ENCODE measurements around the gene UBE2Z. TPM values are rescaled to one million over a fixed set of nuclear protein-coding genes. Genes with fewer than 3 reads are reported as not detected.

The UBE2Z gene
- total and polyA plus RNA-seq, 5 donors = 27.4 to 50.9 (median 42.5) TPM

GRCh38 chr17:48960834-48961515 is 52.8 kb downstream of the UBE2Z start:
- H3K4me3 ChIP-seq (ENCODE audit: low read length) = no peak overlapping the region
- H3K27ac ChIP-seq (ENCODE audit: low read length) = no peak overlapping the region
- intact Hi-C loops (cut with DNase I) = no loop called here
- no peaks in the 10 kb centered on the region for H3K9me3 ChIP-seq (ENCODE audit: control insufficient read depth, low read length)
- 20% methylated on average over 11 of the region's 11 CpGs for WGBS
- DNase-seq (no peak), ATAC-seq (no peak)
- H3K4me1 ChIP-seq (ENCODE audit: control insufficient read depth, insufficient read depth, low read length) = no peaks in the 10 kb centered on the region
- no peaks in the 10 kb centered on the region for H3K27me3 ChIP-seq (ENCODE audit: control insufficient read depth, insufficient read depth)

- Histone ChIP-seq H3K4me3 (ENCODE audit: low read length) (no peak overlapping the region), H3K4me1 (ENCODE audit: control insufficient read depth, insufficient read depth, low read length) (no peaks in the 10 kb centered on the region), H3K27ac (ENCODE audit: low read length) (no peak overlapping the region), H3K27me3 (ENCODE audit: control insufficient read depth, insufficient read depth) (no peaks in the 10 kb centered on the region), H3K9me3 (ENCODE audit: control insufficient read depth, low read length) (no peaks in the 10 kb centered on the region)
- DNase-seq (no peak), ATAC-seq (no peak)
- intact Hi-C loops (cut with DNase I) = no loop called here
- 27% methylated on average over 10 of the region's 10 CpGs for WGBS
Measured at GRCh38 chr17:48961516-48962233, 53.5 kb downstream of the UBE2Z start.

GRCh38 chr17:48970224-48970623 is 62.0 kb downstream of the UBE2Z start:
- ATAC-seq (no peak), DNase-seq (no peak)

GRCh38 chr17:48970865-48971687 is 62.9 kb downstream of the UBE2Z start:
- H3K4me3 ChIP-seq (ENCODE audit: low read length) = no peak overlapping the region
- H3K4me1 ChIP-seq (ENCODE audit: control insufficient read depth, insufficient read depth, low read length) = no peaks in the 10 kb centered on the region
- 86% methylated on average over 12 of the region's 12 CpGs for WGBS
- intact Hi-C loops (cut with DNase I) = no loop called here
- peaks cover 2% of the 10 kb centered on the region for H3K27me3 ChIP-seq (ENCODE audit: control insufficient read depth, insufficient read depth)
- ATAC-seq (no peak), DNase-seq (no peak)
- no peak overlapping the region for H3K27ac ChIP-seq (ENCODE audit: low read length)
- no peaks in the 10 kb centered on the region for H3K9me3 ChIP-seq (ENCODE audit: control insufficient read depth, low read length)

More at GRCh38 chr17:48970224-48970623, 62.0 kb downstream of the UBE2Z start:
- intact Hi-C loops (cut with DNase I) = no loop called here
- 19% methylated on average over 4 of the region's 4 CpGs for WGBS
- Histone ChIP-seq H3K27me3 (ENCODE audit: control insufficient read depth, insufficient read depth) (peaks cover 2% of the 10 kb centered on the region), H3K27ac (ENCODE audit: low read length) (no peak overlapping the region), H3K4me3 (ENCODE audit: low read length) (no peak overlapping the region), H3K9me3 (ENCODE audit: control insufficient read depth, low read length) (no peaks in the 10 kb centered on the region), H3K4me1 (ENCODE audit: control insufficient read depth, insufficient read depth, low read length) (no peaks in the 10 kb centered on the region)

- no peak for DNase-seq
- WGBS = 59% methylated on average over 7 of the region's 7 CpGs
- Histone ChIP-seq H3K27me3 (ENCODE audit: control insufficient read depth, insufficient read depth) (peaks cover 2% of the 10 kb centered on the region), H3K27ac (ENCODE audit: low read length) (no peak overlapping the region), H3K4me3 (ENCODE audit: low read length) (no peak overlapping the region), H3K4me1 (ENCODE audit: control insufficient read depth, insufficient read depth, low read length) (no peaks in the 10 kb centered on the region), H3K9me3 (ENCODE audit: control insufficient read depth, low read length) (no peaks in the 10 kb centered on the region)
- intact Hi-C loops (cut with DNase I) = no loop called here
- ATAC-seq = no peak
Measured at GRCh38 chr17:48972749-48973097, 64.5 kb downstream of the UBE2Z start.

GRCh38 chr17:48973806-48974205 is 65.6 kb downstream of the UBE2Z start:
- 49% methylated on average over 3 of the region's 3 CpGs for WGBS
- intact Hi-C loops (cut with DNase I) = no loop called here

More at GRCh38 chr17:48973806-48974205, 65.6 kb downstream of the UBE2Z start:
- no peak for DNase-seq
- H3K27ac ChIP-seq (ENCODE audit: low read length) = no peak overlapping the region
- H3K4me3 ChIP-seq (ENCODE audit: low read length) = no peak overlapping the region
- no peaks in the 10 kb centered on the region for H3K9me3 ChIP-seq (ENCODE audit: control insufficient read depth, low read length)
- no peak for ATAC-seq
- peaks cover 2% of the 10 kb centered on the region for H3K27me3 ChIP-seq (ENCODE audit: control insufficient read depth, insufficient read depth)
- H3K4me1 ChIP-seq (ENCODE audit: control insufficient read depth, insufficient read depth, low read length) = no peaks in the 10 kb centered on the region

Other genes with a start within 250 kb of the UBE2Z start
- not detected for gene PRAC1, start 185.9 kb upstream of the UBE2Z start, total RNA-seq
- gene PRAC1, start 185.9 kb upstream of the UBE2Z start, polyA plus RNA-seq = not detected
- gene PRAC2, start 185.2 kb upstream of the UBE2Z start, total RNA-seq = not detected
- not detected for gene PRAC2, start 185.2 kb upstream of the UBE2Z start, polyA plus RNA-seq
- not detected for gene HOXB13, start 179.7 kb upstream of the UBE2Z start, total RNA-seq
- gene HOXB13, start 179.7 kb upstream of the UBE2Z start, polyA plus RNA-seq = not detected
- gene TTLL6, start 91.2 kb upstream of the UBE2Z start, total RNA-seq = under 1 TPM in 2 of 4 donors, not detected in 2; 0.06 to 0.23 TPM
- 0.27 TPM for gene TTLL6, start 91.2 kb upstream of the UBE2Z start, polyA plus RNA-seq
- 100 to 1,000 TPM; 220 to 298 (median 281) TPM for gene CALCOCO2, start 77.4 kb upstream of the UBE2Z start, total RNA-seq
- gene CALCOCO2, start 77.4 kb upstream of the UBE2Z start, polyA plus RNA-seq = 131 TPM
- 100 to 1,000 TPM; 287 to 474 (median 393) TPM for gene ATP5MC1, start 15.6 kb upstream of the UBE2Z start, total RNA-seq
- 1,497 TPM for gene ATP5MC1, start 15.6 kb upstream of the UBE2Z start, polyA plus RNA-seq
- gene SNF8, start 36.4 kb downstream of the UBE2Z start, total RNA-seq = 100 to 1,000 TPM in 2 of 4 donors, 10 to 100 TPM in 2; 83.7 to 120 (median 101) TPM
- 124 TPM for gene SNF8, start 36.4 kb downstream of the UBE2Z start, polyA plus RNA-seq
- not detected for gene GIP, start 60.2 kb downstream of the UBE2Z start, total RNA-seq
- gene GIP, start 60.2 kb downstream of the UBE2Z start, polyA plus RNA-seq = not detected
- not detected for gene IGF2BP1, start 89.0 kb downstream of the UBE2Z start, total RNA-seq
- gene IGF2BP1, start 89.0 kb downstream of the UBE2Z start, polyA plus RNA-seq = not detected
- under 1 TPM in 1 of 4 donors, not detected in 3; 0.03 TPM for gene B4GALNT2, start 224.4 kb downstream of the UBE2Z start, total RNA-seq
- gene B4GALNT2, start 224.4 kb downstream of the UBE2Z start, polyA plus RNA-seq = not detected

All from right cardiac atrium (tissue), 5 donors.